B cell (primary cell): ENCODE data around the gene EGLN2.

Source experiments
- CTCF ChIP-seq: fragments of 200-600 bp; IDR thresholded peaks from one replicate; pipeline ENCODE4 v1.8.0; 2022; ENCODE audit warnings: antibody characterized with exemption, mild to moderate bottlenecking
- EZH2 ChIP-seq: IDR thresholded peaks from 2 replicates; pipeline ENCODE4 v1.6.1; 2012; ENCODE audit warnings: borderline replicate concordance, low read depth, mild to moderate bottlenecking, moderate library complexity, low read length; ENCODE audit not compliant: insufficient read depth, poor library complexity, severe bottlenecking

- TF ChIP-seq EZH2 = no peak
- no peak for TF ChIP-seq CTCF
Observed at GRCh38 chr19:40768869-40769268, 30.1 kb upstream of the EGLN2 start.
